ENCODE measurements around the gene MRGPRX4. TPM values are rescaled to one million over a fixed set of nuclear protein-coding genes. Genes with fewer than 3 reads are reported as not detected.
"Not testable (repeated sequence)": the region's sequence is repeated elsewhere in the genome, so short reads cannot be mapped to it uniquely, and the experiment has no call there.

The MRGPRX4 gene
- total RNA-seq = not detected

DNA sequence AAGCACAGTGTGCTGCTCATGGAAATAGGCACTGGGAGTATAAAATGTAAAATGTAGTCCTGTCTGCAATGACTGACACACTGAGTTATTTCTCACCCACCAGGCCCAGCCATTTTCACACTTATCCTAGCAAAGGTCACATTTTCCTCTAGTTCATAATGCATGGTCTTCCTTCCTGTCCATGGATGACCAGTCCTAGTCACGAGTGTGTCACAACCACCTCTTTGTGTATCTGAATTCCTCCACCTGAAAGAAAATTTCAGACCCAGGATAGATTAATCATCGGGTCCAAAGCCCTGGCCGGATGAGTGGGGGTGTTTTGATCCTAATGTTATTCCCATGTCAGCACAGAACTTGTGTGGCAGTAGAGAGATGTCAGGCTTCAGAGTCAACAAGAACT lies at the start of gene MRGPRX4:
TSS of gene MRGPRX4 (plus strand) at position 172 of the 400 bp plus-strand sequence. CDS start 420 bp downstream, outside the sequence.
- Mint-ChIP-seq H3K9me3 (no peaks in the 10 kb centered on the region), H3K4me1 (no peaks in the 10 kb centered on the region)

DNA sequence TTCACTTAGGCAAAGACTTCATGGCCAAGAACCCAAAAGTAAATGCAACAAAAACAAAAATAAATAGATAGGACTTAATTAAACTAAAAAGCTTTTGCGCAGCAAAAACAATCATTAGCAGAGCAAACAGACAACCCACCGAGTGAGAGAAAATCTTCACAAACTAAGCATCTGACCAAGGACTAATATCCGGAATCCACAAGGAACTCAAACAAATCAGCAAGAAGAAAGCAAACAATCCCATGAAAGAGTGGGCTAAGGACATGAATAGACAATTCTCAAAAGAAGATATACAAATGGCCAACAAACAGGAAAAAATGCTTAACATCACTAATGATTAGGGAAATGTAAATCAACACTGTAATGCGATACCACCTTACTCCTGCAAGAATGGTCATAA lies 41.5 kb upstream of the MRGPRX4 start:
- H3K27ac Mint-ChIP-seq; H3K4me3 Mint-ChIP-seq; H3K36me3 Mint-ChIP-seq (ENCODE audit: low read depth); CTCF ChIA-PET; H3K4me1 Mint-ChIP-seq; H3K9me3 Mint-ChIP-seq; POLR2A ChIA-PET; DNase-seq: not testable (repeated sequence)
- peaks cover 58% of the 10 kb centered on the region for H3K27me3 Mint-ChIP-seq

More for the DNA sequence above, at the start of gene MRGPRX4:
- CTCF ChIA-PET = no interaction called here
- POLR2A ChIA-PET = no interaction called here
- Mint-ChIP-seq H3K27ac (no peak within 1 kb of the TSS), H3K36me3 (ENCODE audit: low read depth) (no peaks in the 10 kb centered on the region), H3K27me3 (peaks cover 40% of the 10 kb centered on the region), H3K4me3 (no peak within 1 kb of the TSS)
- no peak for DNase-seq

DNA sequence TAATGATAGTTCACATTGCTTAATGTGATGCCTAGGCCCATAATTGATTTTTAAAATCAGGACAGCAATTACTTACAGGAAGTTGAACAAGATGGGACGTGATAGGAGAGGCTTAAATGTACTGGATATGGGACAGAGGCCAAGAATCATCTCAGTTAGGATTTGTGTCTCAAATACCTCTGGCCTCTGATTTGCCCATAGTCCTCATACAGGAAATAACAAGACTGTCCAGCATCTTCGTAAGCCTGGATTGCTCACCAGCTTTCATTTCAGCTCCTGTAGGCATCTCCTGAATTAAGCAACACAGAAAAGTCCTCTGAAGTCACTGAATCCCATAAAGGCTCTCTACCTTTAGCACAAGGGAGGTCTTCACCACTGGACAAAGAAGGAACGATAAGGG lies 40.3 kb upstream of the MRGPRX4 start, which contains the start of gene MRGPRX3:
TSS of gene MRGPRX3 (plus strand) at position 231 of the 400 bp plus-strand sequence. CDS start 4,632 bp downstream, outside the sequence.
- no peak for DNase-seq
- POLR2A ChIA-PET = no interaction called here

DNA sequence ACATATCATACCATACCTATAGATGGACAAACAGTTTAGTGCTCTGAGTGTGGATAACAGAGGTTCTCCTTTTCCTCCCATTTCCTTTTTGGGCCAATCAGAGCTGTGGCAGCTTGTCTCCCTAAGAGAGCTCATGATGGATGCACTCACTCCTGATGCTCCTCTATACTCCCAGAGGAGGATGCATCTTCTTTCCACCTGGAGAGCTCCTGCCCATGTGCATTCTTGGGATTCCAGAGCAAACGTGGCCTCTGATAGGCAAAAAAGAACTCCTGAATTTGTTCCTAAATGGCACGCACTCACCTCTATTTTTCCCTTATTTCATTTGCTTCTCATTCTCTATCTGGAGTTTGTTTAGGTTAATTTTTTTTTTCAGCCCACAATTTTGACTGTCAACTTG lies 37.3 kb upstream of the MRGPRX4 start:
- ChIA-PET POLR2A (no interaction called here), CTCF (no interaction called here)
- no peaks in the 10 kb centered on the region for H3K9me3 Mint-ChIP-seq
- no peak for DNase-seq
- no peaks in the 10 kb centered on the region for H3K36me3 Mint-ChIP-seq (ENCODE audit: low read depth)
- H3K27me3 Mint-ChIP-seq = peaks cover 41% of the 10 kb centered on the region
- no peak overlapping the region for H3K4me3 Mint-ChIP-seq
- no peaks in the 10 kb centered on the region for H3K4me1 Mint-ChIP-seq
- H3K27ac Mint-ChIP-seq = no peak overlapping the region

More for the DNA sequence above, 40.3 kb upstream of the MRGPRX4 start, which contains the start of gene MRGPRX3:
- CTCF ChIA-PET = no interaction called here
- peaks cover 58% of the 10 kb centered on the region for H3K27me3 Mint-ChIP-seq
- H3K27ac Mint-ChIP-seq = no peak within 1 kb of the TSS
- H3K36me3 Mint-ChIP-seq (ENCODE audit: low read depth) = no peaks in the 10 kb centered on the region
- no peak within 1 kb of the TSS for H3K4me3 Mint-ChIP-seq
- no peaks in the 10 kb centered on the region for H3K9me3 Mint-ChIP-seq
- no peaks in the 10 kb centered on the region for H3K4me1 Mint-ChIP-seq

DNA sequence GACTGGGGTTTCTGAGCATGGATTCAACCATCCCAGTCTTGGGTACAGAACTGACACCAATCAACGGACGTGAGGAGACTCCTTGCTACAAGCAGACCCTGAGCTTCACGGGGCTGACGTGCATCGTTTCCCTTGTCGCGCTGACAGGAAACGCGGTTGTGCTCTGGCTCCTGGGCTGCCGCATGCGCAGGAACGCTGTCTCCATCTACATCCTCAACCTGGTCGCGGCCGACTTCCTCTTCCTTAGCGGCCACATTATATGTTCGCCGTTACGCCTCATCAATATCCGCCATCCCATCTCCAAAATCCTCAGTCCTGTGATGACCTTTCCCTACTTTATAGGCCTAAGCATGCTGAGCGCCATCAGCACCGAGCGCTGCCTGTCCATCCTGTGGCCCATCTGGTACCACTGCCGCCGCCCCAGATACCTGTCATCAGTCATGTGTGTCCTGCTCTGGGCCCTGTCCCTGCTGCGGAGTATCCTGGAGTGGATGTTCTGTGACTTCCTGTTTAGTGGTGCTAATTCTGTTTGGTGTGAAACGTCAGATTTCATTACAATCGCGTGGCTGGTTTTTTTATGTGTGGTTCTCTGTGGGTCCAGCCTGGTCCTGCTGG lies 35.3 kb upstream of the MRGPRX4 start:
- ChIA-PET CTCF (no interaction called here), POLR2A (no interaction called here)
- DNase-seq = no peak
- no peaks in the 10 kb centered on the region for H3K36me3 Mint-ChIP-seq (ENCODE audit: low read depth)
- H3K9me3 Mint-ChIP-seq = no peaks in the 10 kb centered on the region
- H3K27ac Mint-ChIP-seq = no peak overlapping the region
- peaks cover 32% of the 10 kb centered on the region for H3K27me3 Mint-ChIP-seq
- no peaks in the 10 kb centered on the region for H3K4me1 Mint-ChIP-seq
- no peak overlapping the region for H3K4me3 Mint-ChIP-seq

DNA sequence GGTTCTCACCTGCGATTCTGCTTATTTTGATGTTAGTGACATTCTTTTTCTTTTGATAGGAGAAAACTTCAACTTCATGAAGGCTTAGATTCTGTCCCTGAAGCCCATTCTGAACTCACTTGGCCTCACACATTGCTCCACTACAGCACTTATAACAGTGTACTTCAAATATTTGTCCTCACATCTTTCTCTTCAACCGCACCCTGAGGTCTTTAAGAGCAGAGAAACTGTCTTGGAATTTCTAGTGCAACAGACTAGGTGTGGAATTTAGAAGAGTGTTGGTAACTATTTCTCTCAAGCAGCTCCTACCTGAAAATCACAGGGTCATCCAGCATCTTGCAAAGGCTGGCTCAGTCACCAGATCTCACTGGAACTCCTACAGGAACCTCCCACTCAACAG lies 32.5 kb upstream of the MRGPRX4 start:
- no peak overlapping the region for H3K27ac Mint-ChIP-seq
- no peaks in the 10 kb centered on the region for H3K36me3 Mint-ChIP-seq (ENCODE audit: low read depth)
- no peak for DNase-seq
- no peak overlapping the region for H3K4me3 Mint-ChIP-seq
- CTCF ChIA-PET = no interaction called here
- no peaks in the 10 kb centered on the region for H3K4me1 Mint-ChIP-seq
- H3K27me3 Mint-ChIP-seq = peaks cover 31% of the 10 kb centered on the region
- H3K9me3 Mint-ChIP-seq = no peaks in the 10 kb centered on the region
- POLR2A ChIA-PET = no interaction called here

DNA sequence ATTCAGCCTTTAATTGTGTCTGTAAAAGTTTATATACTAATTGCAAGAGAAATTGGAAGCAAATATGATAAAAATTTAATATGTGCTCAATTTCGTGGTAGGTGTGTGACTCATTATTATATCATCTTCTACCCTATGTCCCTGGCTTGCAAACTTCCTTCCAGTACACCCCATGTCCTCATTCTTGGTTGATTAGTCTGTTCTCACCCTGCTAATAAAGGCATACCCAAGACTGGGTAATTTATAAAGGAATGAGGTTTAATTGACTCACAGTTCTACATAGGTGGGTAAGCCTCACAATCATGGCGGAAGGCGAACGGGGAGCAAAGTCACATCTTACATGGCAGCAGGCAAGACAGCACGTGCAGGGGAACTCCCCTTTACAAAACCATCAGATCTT lies 28.4 kb upstream of the MRGPRX4 start:
- ChIA-PET CTCF (no interaction called here), POLR2A (no interaction called here)
- Mint-ChIP-seq H3K36me3 (ENCODE audit: low read depth) (no peaks in the 10 kb centered on the region), H3K9me3 (no peaks in the 10 kb centered on the region), H3K4me1 (peaks cover 8% of the 10 kb centered on the region), H3K27ac (no peak overlapping the region), H3K27me3 (peaks cover 27% of the 10 kb centered on the region), H3K4me3 (no peak overlapping the region)
- DNase-seq = no peak

DNA sequence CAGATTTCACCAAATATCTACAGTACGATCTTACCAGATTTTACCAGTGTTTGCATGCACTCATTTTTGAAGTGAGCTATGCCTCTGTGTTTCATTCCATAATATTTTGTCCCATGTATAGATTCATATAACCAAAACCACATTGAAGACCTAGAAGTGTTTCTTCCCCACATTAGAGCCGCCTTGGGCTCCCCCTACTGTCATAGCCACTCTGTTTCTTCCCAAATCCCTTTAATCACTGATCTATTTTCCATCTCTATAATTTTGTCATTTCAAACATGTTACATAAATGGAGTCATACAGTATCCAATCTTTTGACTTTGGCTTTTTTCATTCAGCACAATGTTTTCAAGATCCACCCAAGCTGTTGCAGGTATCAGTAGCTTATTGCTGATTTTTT lies 27.6 kb upstream of the MRGPRX4 start:
- no peak for DNase-seq
- Mint-ChIP-seq H3K9me3 (no peaks in the 10 kb centered on the region), H3K4me1 (peaks cover 8% of the 10 kb centered on the region), H3K27ac (no peak overlapping the region), H3K36me3 (ENCODE audit: low read depth) (no peaks in the 10 kb centered on the region), H3K27me3 (peaks cover 29% of the 10 kb centered on the region), H3K4me3 (no peak overlapping the region)
- ChIA-PET CTCF (no interaction called here), POLR2A (no interaction called here)

DNA sequence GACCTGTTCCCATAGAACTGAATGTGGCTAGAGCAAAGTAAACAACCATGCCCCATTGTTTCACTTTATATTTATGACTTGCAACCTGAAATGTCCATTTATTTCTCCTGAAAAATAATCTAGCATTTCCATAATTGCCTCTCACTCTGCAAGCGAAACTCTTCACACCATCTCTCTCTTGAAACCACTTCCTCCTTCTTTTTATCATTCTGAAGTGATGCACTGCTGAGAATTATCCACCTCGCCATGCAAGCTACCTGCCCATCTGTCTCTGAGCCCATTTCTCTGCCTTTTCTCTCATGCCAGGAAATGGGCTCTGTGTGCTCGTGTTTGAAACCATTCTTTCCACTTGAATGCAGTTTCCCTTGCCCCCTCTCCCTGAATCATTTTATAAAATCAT lies 26.8 kb upstream of the MRGPRX4 start:
- Mint-ChIP-seq H3K4me1 (peaks cover 8% of the 10 kb centered on the region), H3K36me3 (ENCODE audit: low read depth) (no peaks in the 10 kb centered on the region), H3K4me3 (no peak overlapping the region), H3K27me3 (peaks cover 33% of the 10 kb centered on the region), H3K27ac (no peak overlapping the region), H3K9me3 (no peaks in the 10 kb centered on the region)
- no peak for DNase-seq
- ChIA-PET CTCF (no interaction called here), POLR2A (no interaction called here)

DNA sequence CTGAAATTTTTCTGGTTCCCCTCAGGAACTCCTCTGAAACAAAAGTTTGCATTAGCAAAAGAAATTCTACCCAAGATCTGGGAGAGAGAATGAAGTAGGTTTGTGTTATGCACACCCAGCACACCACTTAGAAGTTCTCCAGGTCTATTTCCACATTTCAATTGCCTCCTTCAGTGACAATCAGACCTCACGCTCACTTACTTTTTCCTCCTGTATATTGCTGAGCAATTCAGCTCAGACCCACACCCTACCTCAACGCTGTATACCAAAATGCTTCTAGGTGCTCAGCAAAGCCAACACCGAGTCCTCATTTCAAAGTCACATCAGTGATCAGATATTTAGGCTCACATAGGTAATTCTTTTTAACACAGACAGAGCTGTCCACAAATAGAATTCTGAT lies 21.1 kb upstream of the MRGPRX4 start:
- no peak for DNase-seq
- Mint-ChIP-seq H3K9me3 (no peaks in the 10 kb centered on the region), H3K4me3 (no peak overlapping the region), H3K36me3 (ENCODE audit: low read depth) (no peaks in the 10 kb centered on the region), H3K27ac (no peak overlapping the region), H3K4me1 (no peaks in the 10 kb centered on the region), H3K27me3 (peaks cover 18% of the 10 kb centered on the region)
- POLR2A ChIA-PET = no interaction called here
- CTCF ChIA-PET = no interaction called here

DNA sequence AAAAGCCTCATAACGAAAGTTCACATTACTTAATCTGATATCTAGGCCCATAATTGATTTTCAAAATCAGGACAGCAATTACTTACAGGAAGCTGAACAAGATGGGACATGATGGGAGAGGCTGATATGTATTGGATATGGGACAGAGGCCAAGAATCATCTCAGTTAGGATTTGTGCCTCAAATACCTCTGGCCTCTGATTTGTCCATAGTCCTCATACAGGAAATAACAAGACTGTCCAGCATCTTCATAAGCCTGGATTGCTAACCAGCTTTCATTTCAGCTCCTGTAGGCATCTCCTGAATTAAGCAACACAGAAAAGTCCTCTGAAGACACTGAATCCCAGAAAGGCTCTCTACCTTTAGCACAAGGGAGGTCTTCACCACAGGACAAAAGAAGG lies 4.3 kb upstream of the MRGPRX4 start:
- CTCF ChIA-PET = no interaction called here
- H3K27ac Mint-ChIP-seq = no peak overlapping the region
- no peak for DNase-seq
- peaks cover 31% of the 10 kb centered on the region for H3K27me3 Mint-ChIP-seq
- H3K4me1 Mint-ChIP-seq = peaks cover 12% of the 10 kb centered on the region
- no peaks in the 10 kb centered on the region for H3K36me3 Mint-ChIP-seq (ENCODE audit: low read depth)
- POLR2A ChIA-PET = no interaction called here
- peaks cover 2% of the 10 kb centered on the region for H3K9me3 Mint-ChIP-seq
- no peak overlapping the region for H3K4me3 Mint-ChIP-seq

DNA sequence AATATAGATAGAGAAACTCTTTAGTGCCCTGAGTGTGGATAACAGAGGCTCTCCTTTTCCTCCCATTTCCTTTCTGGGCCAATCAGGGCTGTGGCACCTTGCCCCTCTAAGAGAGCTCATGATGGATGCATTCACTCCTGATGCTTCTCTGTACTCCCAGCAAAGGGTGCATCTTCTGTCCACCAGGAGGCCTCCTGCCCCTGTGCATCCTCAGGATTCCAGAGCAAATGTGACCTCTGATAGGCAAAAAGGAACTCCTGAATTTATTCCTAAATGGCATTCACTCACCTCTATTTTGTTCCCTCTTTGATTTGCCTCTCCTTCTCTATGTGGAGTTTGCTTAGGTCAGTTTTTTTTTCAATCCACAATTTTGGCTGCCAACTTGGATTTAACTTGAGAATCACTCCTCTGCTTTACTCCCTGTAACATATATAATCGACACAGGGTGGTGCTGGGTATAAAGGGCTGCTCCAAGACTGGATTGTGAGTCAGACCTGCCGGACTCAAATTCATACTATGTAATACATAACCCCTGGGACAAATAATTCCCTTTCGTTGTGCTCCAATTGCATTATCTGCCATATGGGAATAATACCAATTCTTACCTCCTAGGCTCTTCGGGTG lies 1.1 kb upstream of the MRGPRX4 start:
- H3K9me3 Mint-ChIP-seq = no peaks in the 10 kb centered on the region
- ChIA-PET CTCF (interaction anchor here (1.3 kb wide), 1 partner anchor 32 kb away, joined by 3 read pairs; no protein-coding TSS in a partner anchor), POLR2A (no interaction called here)
- H3K36me3 Mint-ChIP-seq (ENCODE audit: low read depth) = no peaks in the 10 kb centered on the region
- DNase-seq = no peak
- no peaks in the 10 kb centered on the region for H3K4me1 Mint-ChIP-seq
- H3K4me3 Mint-ChIP-seq = no peak overlapping the region
- no peak overlapping the region for H3K27ac Mint-ChIP-seq
- peaks cover 40% of the 10 kb centered on the region for H3K27me3 Mint-ChIP-seq

DNA sequence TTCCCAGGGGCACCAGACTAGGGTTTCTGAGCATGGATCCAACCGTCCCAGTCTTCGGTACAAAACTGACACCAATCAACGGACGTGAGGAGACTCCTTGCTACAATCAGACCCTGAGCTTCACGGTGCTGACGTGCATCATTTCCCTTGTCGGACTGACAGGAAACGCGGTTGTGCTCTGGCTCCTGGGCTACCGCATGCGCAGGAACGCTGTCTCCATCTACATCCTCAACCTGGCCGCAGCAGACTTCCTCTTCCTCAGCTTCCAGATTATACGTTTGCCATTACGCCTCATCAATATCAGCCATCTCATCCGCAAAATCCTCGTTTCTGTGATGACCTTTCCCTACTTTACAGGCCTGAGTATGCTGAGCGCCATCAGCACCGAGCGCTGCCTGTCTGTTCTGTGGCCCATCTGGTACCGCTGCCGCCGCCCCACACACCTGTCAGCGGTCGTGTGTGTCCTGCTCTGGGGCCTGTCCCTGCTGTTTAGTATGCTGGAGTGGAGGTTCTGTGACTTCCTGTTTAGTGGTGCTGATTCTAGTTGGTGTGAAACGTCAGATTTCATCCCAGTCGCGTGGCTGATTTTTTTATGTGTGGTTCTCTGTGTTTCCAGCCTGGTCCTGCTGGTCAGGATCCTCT lies 709 bp downstream of the MRGPRX4 start:
- Mint-ChIP-seq H3K4me3 (no peak overlapping the region), H3K36me3 (ENCODE audit: low read depth) (no peaks in the 10 kb centered on the region), H3K27ac (no peak overlapping the region)

DNA sequence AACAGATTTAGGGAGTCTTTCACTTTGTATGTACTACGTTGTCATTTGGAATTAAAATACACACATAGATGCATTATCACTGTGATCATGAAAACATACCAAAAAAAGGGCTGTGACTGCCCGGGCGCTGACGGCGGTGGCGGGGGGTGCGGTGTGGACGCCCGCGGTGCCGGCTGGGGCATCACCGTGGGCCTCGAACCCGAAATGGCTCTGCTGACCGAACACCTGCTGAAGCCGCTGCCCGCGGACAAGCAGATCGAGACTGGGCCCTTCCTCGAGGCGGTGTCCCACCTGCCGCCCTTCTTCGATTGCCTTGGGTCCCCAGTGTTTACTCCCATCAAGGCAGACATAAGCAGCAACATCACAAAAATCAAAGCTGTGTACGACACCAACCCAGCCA lies 16.2 kb downstream of the MRGPRX4 start:
- POLR2A ChIA-PET = no interaction called here
- Mint-ChIP-seq H3K27ac (no peak overlapping the region), H3K36me3 (ENCODE audit: low read depth) (no peaks in the 10 kb centered on the region), H3K9me3 (no peaks in the 10 kb centered on the region), H3K27me3 (peaks cover 38% of the 10 kb centered on the region), H3K4me3 (no peak overlapping the region), H3K4me1 (no peaks in the 10 kb centered on the region)
- DNase-seq = no peak
- CTCF ChIA-PET = no interaction called here

More for the DNA sequence above, 709 bp downstream of the MRGPRX4 start:
- Mint-ChIP-seq H3K9me3 (no peaks in the 10 kb centered on the region), H3K27me3 (peaks cover 44% of the 10 kb centered on the region), H3K4me1 (no peaks in the 10 kb centered on the region)
- ChIA-PET POLR2A (no interaction called here), CTCF (no interaction called here)
- no peak for DNase-seq
